Adrenal gland (tissue), 12 donors: ENCODE data around the gene OPA1. TPM values are rescaled to one million over a fixed set of nuclear protein-coding genes. Genes with fewer than 3 reads are reported as not detected.
A peak's percentile ranks its signal among the peaks of the same experiment; 100 is the strongest.

ENCODE experiments used
- DNase-seq, 7 donors: peaks; one replicate each; pipeline ENCODE4 v3.0.0-alpha.2; 2019 to 2020
- H3K27ac ChIP-seq, 5 donors: fragments of 200-600 bp; sonication (generic) in 4 of 5; 1 replicate in 3 of 5; 2 replicates in 2 of 5; pipeline versions ENCODE4 v1.5.1 to v1.8.0; 2016 to 2020; ENCODE audit warnings: mild to moderate bottlenecking in 1 of 5
- H3K27me3 ChIP-seq: fragments of 200-600 bp; 2 replicates; pipeline ENCODE4 v1.8.0; 2021
- H3K36me3 ChIP-seq, 2 donors: fragments of 200-600 bp; replicated peaks in 1 of 2; 1 replicate in 1 of 2; 2 replicates in 1 of 2; pipeline versions ENCODE4 v1.5.1 to v1.8.0; 2018 to 2022
- H3K4me1 ChIP-seq, 2 donors: fragments of 200-600 bp; replicated peaks in 1 of 2; 1 replicate in 1 of 2; 2 replicates in 1 of 2; pipeline versions ENCODE4 v1.5.1 to v1.8.0; 2018 to 2021
- H3K4me3 ChIP-seq, 4 donors: fragments of 200-600 bp; sonication (generic) in 3 of 4; one replicate each; pipeline ENCODE4 v1.5.1; 2016 to 2018
- H3K9me3 ChIP-seq, 3 donors: fragments of 200-600 bp; sonication (generic) in 1 of 3; replicated peaks in 1 of 3; 1 replicate in 2 of 3; 2 replicates in 1 of 3; pipeline versions ENCODE4 v1.5.1 to v1.8.0; 2016 to 2021
- POLR2A ChIP-seq, 2 donors: fragments of 450-650 bp; IDR thresholded peaks; one replicate each; pipeline ENCODE4 v1.6.1; 2017; ENCODE audit warnings: antibody characterized with exemption in 2 of 2, mild to moderate bottlenecking in 2 of 2, moderate library complexity in 1 of 2
- WGBS, 4 donors: extraction: QIAGEN DNeasy Blood & Tissue Kit in 2 of 4; methylation state at CpG; one replicate each; pipeline versions ENCODE4 v1.1.5 to v1.1.7; 2013 to 2017; 5-methylcytosine and 5-hydroxymethylcytosine counted together
- intact Hi-C, 2 donors: fragments of 100-400 bp; cut with DNase I; formaldehyde crosslinking; loops; one replicate each; pipeline versions ENCODE4 v1.14.1 to v1.15.0; 2022 to 2023
- polyA plus RNA-seq, 3 donors: library from polyadenylated mRNA; stranded (reverse); fragments of 200-250 nt in 2 of 3; fragments of 350-450 nt in 1 of 3; fragmentation: Illumina TruSeq in 1 of 3; extraction: RNeasy Lipid Tissue Mini Kit (QIAGEN cat#74804) in 1 of 3; gene quantifications; one replicate each; pipeline ENCODE4 v1.2.3, GENCODE V29; 2013 to 2014
- total RNA-seq, 9 donors: library from RNA; depleted of rRNA in 4 of 9; stranded (reverse); fragments of >200 nt in 4 of 9; fragments of 120-200 nt in 1 of 9; fragmentation: NEBNext Ultra II Directional in 1 of 9; extraction: Animal tissue kit (Norgen Biotek cat#: 25700) in 1 of 9; gene quantifications; one replicate each; pipeline versions ENCODE4 v1.1.0 to v1.2.4, GENCODE V29; 2013 to 2023
- TF ChIP-seq, protein P1 (sequence below), 6 experiments: fragments of 450-650 bp in 4 of 6; fragments of 200-600 bp in 2 of 6; sonication (generic) in 1 of 6; IDR thresholded peaks; 1 replicate in 5 of 6; 2 replicates in 1 of 6; pipeline versions ENCODE4 v1.5.1 to v1.8.0; 2016 to 2021; ENCODE audit warnings: antibody characterized with exemption in 6 of 6, mild to moderate bottlenecking in 2 of 6, moderate library complexity in 1 of 6
- donor health status: healthy with polysubstance abuse.
- donor health status: Bipolar disorder and iron deficiency.
- donor health status: DM: yes; HTN: yes; CAD: no.
- donor health status: DM: no; HTN: no; CAD: no.
- donor health status: DM: no; HTN: no; CAD: no.
- donor health status: DM: yes; HTN: yes; CAD: no.

The OPA1 gene
- total and polyA plus RNA-seq, 12 donors: 13.0 to 194 (median 54.6) TPM

DNA sequence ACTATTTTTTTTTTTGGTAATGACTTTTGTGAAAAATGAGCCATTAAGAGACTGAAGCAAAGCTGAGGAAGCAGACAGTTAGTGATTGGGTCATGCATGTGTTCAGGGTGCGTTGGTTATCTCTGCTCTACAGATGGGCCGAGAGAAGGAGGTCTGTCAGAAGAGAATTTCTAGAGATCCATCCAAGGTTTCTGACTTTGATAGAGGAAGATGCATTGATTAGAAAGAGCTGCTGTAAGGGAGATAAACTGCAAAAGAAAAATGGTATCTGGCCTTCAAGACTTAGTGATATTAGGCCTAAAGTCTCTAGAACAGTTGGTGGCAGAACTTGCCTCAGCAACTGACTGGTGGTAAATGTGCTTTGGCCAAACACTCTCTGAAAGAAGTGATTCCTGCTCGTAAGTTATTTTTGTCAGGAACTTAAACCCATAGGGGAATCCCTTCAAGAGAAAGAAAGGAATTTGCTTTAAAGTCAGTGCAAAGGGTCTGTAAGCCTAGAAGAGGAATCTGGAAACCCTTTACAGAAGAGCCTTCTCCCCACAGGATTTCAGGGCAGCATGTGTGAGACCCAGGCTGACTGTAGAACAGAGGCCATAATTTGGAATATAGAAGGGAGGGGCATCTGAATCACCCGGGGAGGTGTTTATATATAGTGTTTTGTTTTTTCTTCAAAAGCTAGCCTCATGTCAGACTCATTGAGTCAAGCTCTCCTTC, 67.8 kb downstream of the OPA1 start:
- intact Hi-C loops: loop anchor here in 1 of 2 donors (10.0 kb wide), 1 partner anchor 654 kb away; no protein-coding TSS in a partner anchor
- peaks cover 0 to 45% of the 10 kb centered on the region in 2 donors for H3K36me3 ChIP-seq
- 79 to 93% (median 90%) methylated on average over 4 of the region's 4 CpGs for WGBS, 4 donors
- no peaks in the 10 kb centered on the region for H3K27me3 ChIP-seq
- H3K4me3 ChIP-seq: no peak overlapping the region
- H3K4me1 ChIP-seq: peaks cover 0 to 13% of the 10 kb centered on the region in 2 donors
- H3K27ac ChIP-seq: no peak overlapping the region
- no peak for DNase-seq
- TF ChIP-seq, protein P1, sequence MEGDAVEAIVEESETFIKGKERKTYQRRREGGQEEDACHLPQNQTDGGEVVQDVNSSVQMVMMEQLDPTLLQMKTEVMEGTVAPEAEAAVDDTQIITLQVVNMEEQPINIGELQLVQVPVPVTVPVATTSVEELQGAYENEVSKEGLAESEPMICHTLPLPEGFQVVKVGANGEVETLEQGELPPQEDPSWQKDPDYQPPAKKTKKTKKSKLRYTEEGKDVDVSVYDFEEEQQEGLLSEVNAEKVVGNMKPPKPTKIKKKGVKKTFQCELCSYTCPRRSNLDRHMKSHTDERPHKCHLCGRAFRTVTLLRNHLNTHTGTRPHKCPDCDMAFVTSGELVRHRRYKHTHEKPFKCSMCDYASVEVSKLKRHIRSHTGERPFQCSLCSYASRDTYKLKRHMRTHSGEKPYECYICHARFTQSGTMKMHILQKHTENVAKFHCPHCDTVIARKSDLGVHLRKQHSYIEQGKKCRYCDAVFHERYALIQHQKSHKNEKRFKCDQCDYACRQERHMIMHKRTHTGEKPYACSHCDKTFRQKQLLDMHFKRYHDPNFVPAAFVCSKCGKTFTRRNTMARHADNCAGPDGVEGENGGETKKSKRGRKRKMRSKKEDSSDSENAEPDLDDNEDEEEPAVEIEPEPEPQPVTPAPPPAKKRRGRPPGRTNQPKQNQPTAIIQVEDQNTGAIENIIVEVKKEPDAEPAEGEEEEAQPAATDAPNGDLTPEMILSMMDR (IDR thresholded peaks at IDR 0.05): no peak
- no peaks in the 10 kb centered on the region for H3K9me3 ChIP-seq

DNA sequence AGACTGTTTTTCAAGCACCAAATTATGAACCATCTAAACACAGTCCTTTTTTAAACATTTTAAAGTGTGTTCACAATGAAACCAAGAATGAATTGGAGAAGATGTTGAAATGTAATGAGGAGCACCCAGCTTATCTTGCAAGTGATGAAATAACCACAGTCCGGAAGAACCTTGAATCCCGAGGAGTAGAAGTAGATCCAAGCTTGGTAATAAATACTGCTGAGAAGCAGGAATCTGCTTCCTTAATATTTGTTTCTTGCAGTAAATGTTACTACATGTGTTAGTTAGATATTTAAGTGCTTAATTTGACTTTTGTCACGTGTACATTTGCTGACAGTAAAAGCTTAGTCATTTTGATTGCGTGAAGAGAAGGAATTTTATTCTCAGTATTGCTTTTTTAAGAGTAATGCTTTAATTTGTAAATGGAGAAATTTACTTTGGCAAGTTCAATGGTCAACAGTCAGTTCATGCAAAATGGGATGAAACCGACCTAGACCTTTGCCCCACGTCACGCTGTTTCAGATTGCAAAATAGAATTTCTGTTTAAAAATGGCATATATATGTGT, 69.8 kb downstream of the OPA1 start:
- H3K27ac ChIP-seq: peak overlapping the region; percentile 4 to 48 (median 31)
- H3K4me1 ChIP-seq: peaks cover 0 to 13% of the 10 kb centered on the region in 2 donors
- intact Hi-C loops: loop anchor here in 1 of 2 donors (10.0 kb wide), 1 partner anchor 652 kb away; no protein-coding TSS in a partner anchor
- DNase-seq: peak in 3 of 7 donors; percentile 21 to 40 (median 39)
- H3K27me3 ChIP-seq: no peaks in the 10 kb centered on the region
- 45 to 49% (median 47%) methylated on average over 7 of the region's 7 CpGs for WGBS, 4 donors
- no peak overlapping the region for H3K4me3 ChIP-seq
- no peak for TF ChIP-seq POLR2A (IDR thresholded peaks at IDR 0.05)
- TF ChIP-seq, protein P1 (IDR thresholded peaks at IDR 0.05): no peak
- peaks cover 0 to 42% of the 10 kb centered on the region in 2 donors for H3K36me3 ChIP-seq
- no peaks in the 10 kb centered on the region for H3K9me3 ChIP-seq

DNA sequence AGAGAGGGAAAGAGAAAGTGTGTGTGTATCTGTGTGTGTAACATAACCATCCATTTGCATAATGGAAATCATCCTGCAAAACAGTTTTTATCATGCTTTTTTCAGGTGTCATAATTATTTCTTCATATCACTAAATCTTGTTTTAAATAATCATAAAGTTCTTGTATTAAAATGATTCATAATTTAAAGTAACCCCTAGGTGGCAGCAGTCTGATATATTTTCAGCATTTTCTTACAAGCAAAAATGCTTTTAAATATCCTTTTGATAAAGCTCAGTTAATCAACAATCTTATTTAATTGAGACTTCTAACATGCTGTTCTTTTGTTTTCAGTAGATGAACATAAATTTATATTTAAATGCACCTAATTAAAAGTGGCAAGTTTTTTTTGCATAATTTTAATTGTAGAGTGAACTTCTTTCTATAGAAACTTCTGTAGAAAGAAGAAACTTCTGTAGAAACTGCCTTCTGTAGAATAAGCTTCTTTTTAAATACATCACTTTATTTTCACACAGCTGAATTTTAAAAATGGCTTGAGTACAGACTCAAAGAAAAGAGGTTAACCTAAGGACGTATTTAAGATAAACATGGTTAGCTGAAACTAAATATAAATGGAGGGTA, 72.5 kb downstream of the OPA1 start:
- DNase-seq: no peak
- no peak overlapping the region for H3K27ac ChIP-seq
- H3K27me3 ChIP-seq: no peaks in the 10 kb centered on the region
- H3K4me1 ChIP-seq: peaks cover 0 to 13% of the 10 kb centered on the region in 2 donors
- WGBS, 4 donors: 88 to 98% (median 92%) methylated on average over 1 of the region's 1 CpG
- TF ChIP-seq POLR2A (IDR thresholded peaks at IDR 0.05): no peak
- TF ChIP-seq, protein P1 (IDR thresholded peaks at IDR 0.05): peak; percentile 34 to 63 (median 52)
- H3K9me3 ChIP-seq: no peaks in the 10 kb centered on the region
- peaks cover 0 to 47% of the 10 kb centered on the region in 2 donors for H3K36me3 ChIP-seq
- intact Hi-C loops: loop anchor here in 1 of 2 donors (10.0 kb wide), 1 partner anchor 649 kb away; no protein-coding TSS in a partner anchor
- no peak overlapping the region for H3K4me3 ChIP-seq

DNA sequence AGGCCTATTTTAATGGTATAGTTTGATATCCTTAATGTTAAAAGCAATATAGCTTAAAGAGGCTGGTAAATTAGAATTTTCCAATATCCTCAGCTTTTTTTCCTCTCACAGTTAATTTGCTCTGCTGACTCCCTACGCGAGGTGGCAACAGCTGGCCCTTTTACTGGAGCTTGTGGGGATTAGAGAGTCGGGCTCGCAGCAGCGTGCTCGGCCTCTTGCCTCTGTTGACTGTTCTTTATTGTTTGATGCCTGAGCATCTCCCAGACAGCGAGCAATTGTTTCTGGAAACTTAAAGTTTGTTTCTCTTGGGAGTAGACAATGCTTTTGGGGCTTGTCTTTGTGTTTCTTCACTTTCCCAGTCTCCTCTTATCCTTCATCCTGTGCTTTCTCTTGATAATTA, 80.8 kb downstream of the OPA1 start:
- H3K27ac ChIP-seq: no peak overlapping the region
- DNase-seq: no peak
- no peak overlapping the region for H3K4me3 ChIP-seq
- H3K36me3 ChIP-seq: peaks cover 0 to 7% of the 10 kb centered on the region in 2 donors
- TF ChIP-seq, protein P1 (IDR thresholded peaks at IDR 0.05): no peak
- no peak for TF ChIP-seq POLR2A (IDR thresholded peaks at IDR 0.05)
- intact Hi-C loops: no loop called here
- H3K9me3 ChIP-seq: no peaks in the 10 kb centered on the region
- 91 to 94% (median 92%) methylated on average over 7 of the region's 7 CpGs for WGBS, 4 donors
- H3K27me3 ChIP-seq: no peaks in the 10 kb centered on the region
- no peaks in the 10 kb centered on the region for H3K4me1 ChIP-seq
